Thyroid gland (tissue), 4 donors: ENCODE results near the gene AFG3L2. TPM values are rescaled to one million over a fixed set of nuclear protein-coding genes. Genes with fewer than 3 reads are reported as not detected.

Experiments
- DNase-seq, 2 donors: peaks; one replicate each; pipeline ENCODE4 v3.0.0-alpha.2; 2019
- H3K27ac ChIP-seq, 3 donors: fragments of 200-600 bp; sonication (generic); 1 replicate in 2 of 3; 2 replicates in 1 of 3; pipeline ENCODE4 v1.5.1; 2016 to 2019; ENCODE audit warnings: mild to moderate bottlenecking in 1 of 3, moderate library complexity in 1 of 3
- H3K27me3 ChIP-seq: fragments of 200-600 bp; sonication (generic); one replicate; pipeline ENCODE4 v1.5.1; 2019
- H3K36me3 ChIP-seq, 2 donors: fragments of 200-600 bp; sonication (generic); one replicate each; pipeline ENCODE4 v1.5.1; 2016 to 2019
- H3K4me1 ChIP-seq, 2 donors: fragments of 200-600 bp; sonication (generic); one replicate each; pipeline ENCODE4 v1.5.1; 2017 to 2019
- H3K4me3 ChIP-seq, 3 donors: fragments of 200-600 bp; sonication (generic); replicated peaks in 1 of 3; 1 replicate in 2 of 3; 2 replicates in 1 of 3; pipeline ENCODE4 v1.5.1; 2016; ENCODE audit warnings: mild to moderate bottlenecking in 1 of 3
- H3K9me3 ChIP-seq: fragments of 200-600 bp; sonication (generic); one replicate; pipeline ENCODE4 v1.5.1; 2017
- POLR2A ChIP-seq, 2 donors: fragments of 450-650 bp; IDR thresholded peaks; one replicate each; pipeline ENCODE4 v1.6.1; 2017; ENCODE audit warnings: antibody characterized with exemption in 2 of 2, mild to moderate bottlenecking in 2 of 2, moderate library complexity in 1 of 2
- WGBS, 2 donors: methylation state at CpG; one replicate each; pipeline ENCODE4 v1.1.5; 2017; 5-methylcytosine and 5-hydroxymethylcytosine counted together
- intact Hi-C: fragments of 100-400 bp; cut with DNase I; formaldehyde crosslinking; loops from one replicate; pipeline ENCODE4 v1.15.1; 2023
- total RNA-seq, 4 donors: library from RNA; depleted of rRNA; stranded (reverse); fragments of >200 nt; gene quantifications; one replicate each; pipeline ENCODE4 v1.2.3, GENCODE V29; 2016
- TF ChIP-seq, protein P1 (sequence below), 6 experiments: fragments of 200-600 bp in 3 of 6; fragments of 450-650 bp in 3 of 6; sonication (generic) in 3 of 6; IDR thresholded peaks; one replicate each; pipeline ENCODE4 v1.5.1; 2016 to 2019; ENCODE audit warnings: antibody characterized with exemption in 6 of 6, mild to moderate bottlenecking in 2 of 6, inconsistent platforms in 1 of 6, moderate library complexity in 1 of 6

The AFG3L2 gene
- total RNA-seq, 4 donors from 2014 or later, result 60.9 to 92.4 (median 84.7) TPM

DNA sequence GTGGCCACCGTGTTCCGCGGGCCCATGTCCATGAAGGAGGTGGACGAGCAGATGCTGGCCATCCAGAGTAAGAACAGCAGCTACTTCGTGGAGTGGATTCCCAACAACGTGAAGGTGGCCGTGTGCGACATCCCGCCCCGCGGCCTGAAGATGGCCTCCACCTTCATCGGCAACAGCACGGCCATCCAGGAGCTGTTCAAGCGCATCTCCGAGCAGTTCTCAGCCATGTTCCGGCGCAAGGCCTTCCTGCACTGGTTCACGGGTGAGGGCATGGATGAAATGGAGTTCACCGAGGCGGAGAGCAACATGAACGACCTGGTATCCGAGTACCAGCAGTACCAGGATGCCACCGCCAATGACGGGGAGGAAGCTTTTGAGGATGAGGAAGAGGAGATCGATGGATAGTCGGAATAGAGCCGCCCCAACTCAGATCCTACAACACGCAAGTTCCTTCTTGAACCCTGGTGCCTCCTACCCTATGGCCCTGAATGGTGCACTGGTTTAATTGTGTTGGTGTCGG is 51.2 kb downstream of the AFG3L2 start:
- intact Hi-C loops, result loop anchor here (5.0 kb wide), 1 partner anchor 42 kb away; no protein-coding TSS in a partner anchor
- Histone ChIP-seq H3K4me1 (peaks cover 7 to 25% of the 10 kb centered on the region in 2 donors), H3K27me3 (no peaks in the 10 kb centered on the region), H3K9me3 (no peaks in the 10 kb centered on the region), H3K4me3 (no peak overlapping the region), H3K27ac (no peak overlapping the region), H3K36me3 (peaks cover 35 to 40% of the 10 kb centered on the region in 2 donors)
- no peak for DNase-seq
- 96 to 97% methylated on average over 25 to 29 of the region's 29 CpGs for WGBS, 2 donors
- TF ChIP-seq POLR2A (IDR thresholded peaks at IDR 0.05), result no peak
- TF ChIP-seq, protein P1, sequence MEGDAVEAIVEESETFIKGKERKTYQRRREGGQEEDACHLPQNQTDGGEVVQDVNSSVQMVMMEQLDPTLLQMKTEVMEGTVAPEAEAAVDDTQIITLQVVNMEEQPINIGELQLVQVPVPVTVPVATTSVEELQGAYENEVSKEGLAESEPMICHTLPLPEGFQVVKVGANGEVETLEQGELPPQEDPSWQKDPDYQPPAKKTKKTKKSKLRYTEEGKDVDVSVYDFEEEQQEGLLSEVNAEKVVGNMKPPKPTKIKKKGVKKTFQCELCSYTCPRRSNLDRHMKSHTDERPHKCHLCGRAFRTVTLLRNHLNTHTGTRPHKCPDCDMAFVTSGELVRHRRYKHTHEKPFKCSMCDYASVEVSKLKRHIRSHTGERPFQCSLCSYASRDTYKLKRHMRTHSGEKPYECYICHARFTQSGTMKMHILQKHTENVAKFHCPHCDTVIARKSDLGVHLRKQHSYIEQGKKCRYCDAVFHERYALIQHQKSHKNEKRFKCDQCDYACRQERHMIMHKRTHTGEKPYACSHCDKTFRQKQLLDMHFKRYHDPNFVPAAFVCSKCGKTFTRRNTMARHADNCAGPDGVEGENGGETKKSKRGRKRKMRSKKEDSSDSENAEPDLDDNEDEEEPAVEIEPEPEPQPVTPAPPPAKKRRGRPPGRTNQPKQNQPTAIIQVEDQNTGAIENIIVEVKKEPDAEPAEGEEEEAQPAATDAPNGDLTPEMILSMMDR (IDR thresholded peaks at IDR 0.05), result no peak

DNA sequence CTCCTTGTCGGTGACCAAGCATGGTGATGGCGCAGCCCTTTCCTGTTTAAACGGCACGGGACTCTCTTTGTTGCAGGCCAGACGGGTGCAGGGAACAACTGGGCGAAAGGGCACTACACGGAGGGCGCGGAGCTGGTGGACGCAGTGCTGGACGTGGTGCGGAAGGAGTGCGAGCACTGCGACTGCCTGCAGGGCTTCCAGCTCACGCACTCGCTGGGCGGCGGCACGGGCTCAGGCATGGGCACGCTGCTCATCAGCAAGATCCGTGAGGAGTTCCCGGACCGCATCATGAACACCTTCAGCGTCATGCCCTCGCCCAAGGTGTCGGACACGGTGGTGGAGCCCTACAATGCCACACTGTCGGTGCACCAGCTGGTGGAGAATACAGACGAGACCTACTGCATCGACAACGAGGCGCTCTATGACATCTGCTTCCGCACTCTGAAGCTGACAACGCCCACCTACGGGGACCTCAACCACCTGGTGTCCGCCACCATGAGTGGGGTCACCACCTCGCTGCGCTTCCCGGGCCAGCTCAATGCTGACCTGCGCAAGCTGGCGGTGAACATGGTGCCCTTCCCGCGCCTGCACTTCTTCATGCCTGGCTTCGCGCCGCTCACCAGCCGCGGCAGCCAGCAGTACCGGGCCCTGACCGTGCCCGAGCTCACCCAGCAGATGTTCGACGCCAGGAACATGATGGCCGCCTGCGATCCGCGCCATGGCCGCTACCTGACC is 51.9 kb downstream of the AFG3L2 start:
- Histone ChIP-seq H3K27ac (no peak overlapping the region), H3K9me3 (no peaks in the 10 kb centered on the region), H3K36me3 (peaks cover 35 to 40% of the 10 kb centered on the region in 2 donors), H3K4me3 (no peak overlapping the region), H3K4me1 (peaks cover 7 to 28% of the 10 kb centered on the region in 2 donors), H3K27me3 (no peaks in the 10 kb centered on the region)
- no peak for TF ChIP-seq POLR2A (IDR thresholded peaks at IDR 0.05)
- TF ChIP-seq, protein P1 (IDR thresholded peaks at IDR 0.05), result no peak
- WGBS, 2 donors, result 97 to 98% methylated on average over 45 to 49 of the region's 58 CpGs
- intact Hi-C loops, result loop anchor here (5.0 kb wide), 1 partner anchor 42 kb away; no protein-coding TSS in a partner anchor
- no peak for DNase-seq

DNA sequence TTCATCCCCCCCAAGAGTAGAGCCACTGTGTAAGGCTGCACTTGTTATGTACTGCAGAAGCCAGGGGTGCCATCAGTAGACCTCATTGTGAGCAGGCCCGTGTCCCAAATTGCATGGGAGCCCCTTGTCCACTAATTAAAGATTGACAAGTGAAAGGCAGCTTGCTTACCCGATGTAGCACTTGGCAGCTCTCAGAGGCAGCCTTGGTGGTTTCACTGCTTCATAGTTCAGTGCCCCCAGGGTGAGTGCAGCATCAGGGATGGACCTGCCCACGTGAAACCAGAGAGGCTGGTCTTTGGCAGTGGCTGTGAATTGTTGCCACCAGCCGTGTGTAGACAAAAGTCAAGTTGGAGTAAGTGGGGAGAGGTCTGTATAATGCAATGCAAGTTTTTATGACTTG is 55.7 kb downstream of the AFG3L2 start:
- no peak overlapping the region for H3K4me3 ChIP-seq
- 20 to 48% methylated on average over 4 of the region's 4 CpGs for WGBS, 2 donors
- peaks cover 17 to 20% of the 10 kb centered on the region in 2 donors for H3K36me3 ChIP-seq
- peak overlapping the region in 2 of 3 donors; percentile 31 to 32 for H3K27ac ChIP-seq
- H3K9me3 ChIP-seq, result no peaks in the 10 kb centered on the region
- DNase-seq, result peak; percentile 78 to 84
- H3K27me3 ChIP-seq, result no peaks in the 10 kb centered on the region
- TF ChIP-seq, protein P1 (IDR thresholded peaks at IDR 0.05), result no peak
- TF ChIP-seq POLR2A (IDR thresholded peaks at IDR 0.05), result no peak
- intact Hi-C loops, result no loop called here
- H3K4me1 ChIP-seq, result peaks cover 7 to 32% of the 10 kb centered on the region in 2 donors

DNA sequence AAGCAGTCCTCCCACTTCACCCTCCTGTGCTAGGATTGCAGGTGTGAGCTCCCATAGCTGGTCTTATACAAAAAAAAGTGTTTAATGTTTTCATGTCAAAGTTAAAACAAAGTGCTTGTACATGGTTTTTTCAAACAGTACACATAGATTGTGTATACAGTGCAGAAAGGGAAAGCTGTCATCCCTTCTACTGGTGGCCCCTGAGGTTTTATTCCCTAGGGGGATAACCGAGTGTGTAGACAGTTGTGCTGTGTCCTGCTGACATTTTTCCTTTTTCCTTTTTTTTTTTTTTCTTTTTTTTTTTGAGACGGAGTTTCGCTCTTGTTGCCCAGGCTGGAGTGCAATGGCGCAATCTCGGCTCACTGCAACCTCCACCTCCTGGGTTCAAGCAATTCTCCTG is 58.2 kb downstream of the AFG3L2 start:
- DNase-seq, result no peak
- intact Hi-C loops, result no loop called here
- Histone ChIP-seq H3K27ac (no peak overlapping the region), H3K4me3 (no peak overlapping the region), H3K27me3 (no peaks in the 10 kb centered on the region), H3K9me3 (no peaks in the 10 kb centered on the region), H3K4me1 (peaks cover 19 to 44% of the 10 kb centered on the region in 2 donors), H3K36me3 (peaks cover 1 to 5% of the 10 kb centered on the region in 2 donors)
- TF ChIP-seq, protein P1 (IDR thresholded peaks at IDR 0.05), result no peak
- 87 to 89% methylated on average over 5 of the region's 5 CpGs for WGBS, 2 donors

DNA sequence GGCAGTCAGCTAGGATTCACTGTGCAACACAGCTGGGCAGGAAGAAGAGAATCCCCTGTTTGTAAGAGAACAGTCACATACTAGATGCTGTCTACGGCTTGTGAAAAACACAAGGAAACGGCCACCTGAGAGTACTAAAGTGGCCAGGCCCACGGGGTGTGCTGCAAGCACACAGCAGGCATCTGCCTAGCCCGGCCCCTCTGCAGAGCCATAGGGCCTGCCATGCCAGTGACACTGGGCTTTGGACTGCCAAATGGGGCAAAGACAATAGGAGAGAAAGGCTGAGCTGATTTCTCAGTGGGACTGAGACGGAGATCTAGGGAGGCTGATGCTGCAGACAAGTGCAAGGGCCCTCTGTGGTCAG is 58.7 kb downstream of the AFG3L2 start:
- 50 to 54% methylated on average over 5 of the region's 5 CpGs for WGBS, 2 donors
- TF ChIP-seq, protein P1 (IDR thresholded peaks at IDR 0.05), result no peak
- no peak for TF ChIP-seq POLR2A (IDR thresholded peaks at IDR 0.05)
- no peak overlapping the region for H3K27ac ChIP-seq
- intact Hi-C loops, result no loop called here
- peaks cover 19 to 44% of the 10 kb centered on the region in 2 donors for H3K4me1 ChIP-seq
- peaks cover 0 to 5% of the 10 kb centered on the region in 2 donors for H3K36me3 ChIP-seq
- no peaks in the 10 kb centered on the region for H3K9me3 ChIP-seq
- no peak for DNase-seq
- no peak overlapping the region for H3K4me3 ChIP-seq
- H3K27me3 ChIP-seq, result no peaks in the 10 kb centered on the region
